ENCODE measurements around the gene NEMP2.

The NEMP2 gene

DNA sequence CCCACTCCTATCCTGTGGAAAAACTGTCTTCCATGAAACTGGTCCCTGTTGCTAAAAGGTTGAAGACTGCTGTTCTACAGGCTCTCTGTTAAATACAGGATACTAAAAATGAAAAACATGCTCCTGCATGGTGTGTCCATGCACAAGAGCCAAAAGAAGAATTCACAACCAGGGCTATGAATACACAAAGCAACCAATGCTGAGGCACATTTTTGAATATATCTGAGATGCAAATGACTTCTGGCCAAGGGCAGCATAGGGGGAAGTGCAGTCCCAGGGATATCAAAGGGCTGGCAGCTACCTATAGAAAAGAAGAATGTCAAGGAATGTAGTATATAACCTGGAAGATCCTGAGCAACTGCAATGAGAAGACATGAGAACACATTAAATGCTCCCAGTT lies 6.6 kb downstream of the NEMP2 start:
- Histone ChIP-seq H3K27ac (no peak overlapping the region), H3K27me3 (replicated peaks) (no peaks in the 10 kb centered on the region), H3K4me3 (ENCODE audit: low read depth, low read length) (no peak overlapping the region), H3K36me3 (replicated peaks) (no peaks in the 10 kb centered on the region)
- in situ Hi-C loops (cut with HindIII; ENCODE audit: low pct_ligation_motif_present, low sequenced_read_pairs) = no loop called here
- no peak for DNase-seq
- TF ChIP-seq, protein P1, sequence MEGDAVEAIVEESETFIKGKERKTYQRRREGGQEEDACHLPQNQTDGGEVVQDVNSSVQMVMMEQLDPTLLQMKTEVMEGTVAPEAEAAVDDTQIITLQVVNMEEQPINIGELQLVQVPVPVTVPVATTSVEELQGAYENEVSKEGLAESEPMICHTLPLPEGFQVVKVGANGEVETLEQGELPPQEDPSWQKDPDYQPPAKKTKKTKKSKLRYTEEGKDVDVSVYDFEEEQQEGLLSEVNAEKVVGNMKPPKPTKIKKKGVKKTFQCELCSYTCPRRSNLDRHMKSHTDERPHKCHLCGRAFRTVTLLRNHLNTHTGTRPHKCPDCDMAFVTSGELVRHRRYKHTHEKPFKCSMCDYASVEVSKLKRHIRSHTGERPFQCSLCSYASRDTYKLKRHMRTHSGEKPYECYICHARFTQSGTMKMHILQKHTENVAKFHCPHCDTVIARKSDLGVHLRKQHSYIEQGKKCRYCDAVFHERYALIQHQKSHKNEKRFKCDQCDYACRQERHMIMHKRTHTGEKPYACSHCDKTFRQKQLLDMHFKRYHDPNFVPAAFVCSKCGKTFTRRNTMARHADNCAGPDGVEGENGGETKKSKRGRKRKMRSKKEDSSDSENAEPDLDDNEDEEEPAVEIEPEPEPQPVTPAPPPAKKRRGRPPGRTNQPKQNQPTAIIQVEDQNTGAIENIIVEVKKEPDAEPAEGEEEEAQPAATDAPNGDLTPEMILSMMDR (IDR thresholded peaks at IDR 0.05; ENCODE audit: low read depth, low read length, missing control alignments) = no peak

DNA sequence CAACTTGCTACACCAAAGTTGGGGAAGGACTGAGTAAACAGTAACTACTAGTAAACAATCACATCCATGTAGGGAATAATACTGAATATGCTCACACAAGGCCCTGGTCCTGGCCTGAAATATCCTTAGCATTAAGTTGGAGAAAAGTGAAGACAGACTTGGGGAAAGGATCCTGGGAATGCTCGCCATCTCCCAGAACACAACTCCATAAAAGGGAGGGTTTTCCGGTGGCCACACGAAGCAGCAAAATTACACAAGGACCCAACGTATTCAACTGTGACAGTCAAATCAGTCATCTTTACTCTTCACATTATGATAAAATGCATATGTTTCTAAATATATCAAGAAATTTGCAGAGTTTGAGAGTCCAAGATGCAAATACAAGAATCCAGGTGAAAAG lies 7.3 kb downstream of the NEMP2 start:
- DNase-seq = no peak
- Histone ChIP-seq H3K36me3 (replicated peaks) (no peaks in the 10 kb centered on the region), H3K27me3 (replicated peaks) (no peaks in the 10 kb centered on the region), H3K4me3 (ENCODE audit: low read depth, low read length) (no peak overlapping the region), H3K27ac (no peak overlapping the region)
- in situ Hi-C loops (cut with HindIII; ENCODE audit: low pct_ligation_motif_present, low sequenced_read_pairs) = no loop called here
- TF ChIP-seq, protein P1 (IDR thresholded peaks at IDR 0.05; ENCODE audit: low read depth, low read length, missing control alignments) = no peak

DNA sequence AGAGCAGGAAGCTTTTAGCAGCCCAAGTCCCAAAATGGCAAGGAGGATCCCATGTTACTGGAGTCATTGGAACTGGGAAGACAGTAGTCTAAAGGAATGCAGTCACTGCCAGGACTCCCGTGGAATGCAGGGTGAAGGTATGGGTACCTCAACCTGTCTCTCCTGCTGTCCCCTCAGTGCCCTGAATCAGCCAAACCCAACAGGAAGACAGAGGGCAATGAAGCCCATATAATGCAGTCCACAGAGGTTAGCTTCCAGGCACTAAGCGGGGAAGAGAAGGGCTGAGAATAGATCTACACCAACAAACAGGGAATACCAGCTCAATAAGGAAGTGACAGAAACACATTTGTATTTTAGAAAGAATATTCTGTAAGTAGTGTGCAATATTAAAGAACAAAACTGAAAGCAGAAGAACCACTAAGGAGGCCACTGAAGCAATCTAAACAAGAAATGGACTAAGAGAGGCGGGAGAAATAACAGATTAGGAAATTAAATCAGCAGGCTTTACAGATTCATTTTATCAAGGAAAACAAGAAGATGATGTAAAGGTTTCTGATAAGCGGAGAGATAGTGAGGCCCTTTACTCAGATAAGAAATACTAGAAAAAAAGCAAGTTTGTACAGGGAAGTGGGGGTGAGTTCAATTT lies 8.3 kb downstream of the NEMP2 start:
- in situ Hi-C loops (cut with HindIII; ENCODE audit: low pct_ligation_motif_present, low sequenced_read_pairs) = no loop called here
- Histone ChIP-seq H3K4me3 (ENCODE audit: low read depth, low read length) (no peak overlapping the region), H3K27me3 (replicated peaks) (no peaks in the 10 kb centered on the region), H3K36me3 (replicated peaks) (no peaks in the 10 kb centered on the region), H3K27ac (no peak overlapping the region)
- no peak for DNase-seq
- TF ChIP-seq, protein P1 (IDR thresholded peaks at IDR 0.05; ENCODE audit: low read depth, low read length, missing control alignments) = no peak

DNA sequence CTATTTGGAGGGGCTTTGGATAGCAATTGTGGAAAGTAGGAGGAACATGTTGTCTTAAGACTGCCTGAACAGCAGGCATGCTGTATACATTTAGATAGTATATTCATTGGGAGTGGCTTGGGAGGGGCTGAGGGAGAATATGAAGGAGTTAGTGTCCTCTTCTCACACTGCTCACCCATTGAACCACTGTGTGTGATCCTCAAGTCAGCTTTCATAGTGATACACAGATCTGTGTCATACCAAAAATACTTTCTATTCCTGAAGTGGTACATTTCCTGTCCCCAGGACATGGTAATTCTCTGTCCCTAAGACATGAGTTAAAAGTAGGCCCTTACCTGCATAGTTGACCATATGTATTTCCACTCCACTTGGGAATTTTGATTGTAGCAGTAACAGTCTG lies 9.6 kb downstream of the NEMP2 start:
- H3K27ac ChIP-seq = no peak overlapping the region
- H3K4me3 ChIP-seq (ENCODE audit: low read depth, low read length) = no peak overlapping the region
- TF ChIP-seq, protein P1 (IDR thresholded peaks at IDR 0.05; ENCODE audit: low read depth, low read length, missing control alignments) = no peak
- H3K36me3 ChIP-seq (replicated peaks) = no peaks in the 10 kb centered on the region
- in situ Hi-C loops (cut with HindIII; ENCODE audit: low pct_ligation_motif_present, low sequenced_read_pairs) = no loop called here
- no peaks in the 10 kb centered on the region for H3K27me3 ChIP-seq (replicated peaks)
- no peak for DNase-seq

DNA sequence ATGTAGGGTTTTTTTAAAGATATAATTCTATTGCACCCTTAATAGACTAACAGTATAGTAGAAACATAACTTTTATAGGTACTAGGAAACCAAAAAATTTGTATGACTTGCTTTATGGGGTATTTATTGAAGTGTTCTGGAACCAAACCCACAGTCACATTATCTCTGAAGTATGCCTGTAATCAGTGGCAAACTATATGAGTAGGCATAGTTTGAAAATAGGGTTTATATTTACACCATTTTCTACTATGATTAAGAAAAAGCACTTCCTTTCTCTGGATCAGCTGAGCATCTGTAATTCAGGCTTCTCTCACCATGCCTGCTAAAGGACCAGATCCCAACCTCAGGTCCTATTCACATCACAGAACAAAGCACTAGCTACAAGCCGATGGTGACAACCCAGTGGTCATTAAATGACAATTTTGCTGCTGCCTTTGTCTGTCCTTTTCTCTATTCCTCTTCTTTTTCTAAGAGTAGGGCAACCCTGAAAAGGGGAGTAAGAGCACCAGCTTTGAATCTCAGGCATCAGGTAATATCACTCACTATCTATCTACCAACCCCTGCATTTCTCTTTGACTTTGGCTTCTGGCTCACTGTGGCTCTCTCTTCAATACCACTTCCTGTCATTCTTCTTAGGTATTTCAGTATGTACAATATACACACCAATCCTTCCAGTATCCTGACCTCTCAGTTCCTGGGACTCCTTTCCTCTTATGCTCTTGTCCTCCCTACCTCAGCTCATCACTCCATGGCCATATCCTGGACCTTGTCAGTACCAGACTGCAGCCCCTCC lies 14.4 kb downstream of the NEMP2 start:
- no peak overlapping the region for H3K4me3 ChIP-seq (ENCODE audit: low read depth, low read length)
- H3K27ac ChIP-seq = no peak overlapping the region
- in situ Hi-C loops (cut with HindIII; ENCODE audit: low pct_ligation_motif_present, low sequenced_read_pairs) = no loop called here
- TF ChIP-seq, protein P1 (IDR thresholded peaks at IDR 0.05; ENCODE audit: low read depth, low read length, missing control alignments) = no peak
- no peaks in the 10 kb centered on the region for H3K27me3 ChIP-seq (replicated peaks)
- DNase-seq = no peak
- no peaks in the 10 kb centered on the region for H3K36me3 ChIP-seq (replicated peaks)

All from brain microvascular endothelial cell (primary cell).